Measurements from ENCODE around the gene TMEM100.
"Not testable (repeated sequence)": the region's sequence is repeated elsewhere in the genome, so short reads cannot be mapped to it uniquely, and the experiment has no call there.

Gene TMEM100

GRCh38 chr17:55680686-55681341 is 41.9 kb downstream of the TMEM100 start:
- no peak for DNase-seq

DNA sequence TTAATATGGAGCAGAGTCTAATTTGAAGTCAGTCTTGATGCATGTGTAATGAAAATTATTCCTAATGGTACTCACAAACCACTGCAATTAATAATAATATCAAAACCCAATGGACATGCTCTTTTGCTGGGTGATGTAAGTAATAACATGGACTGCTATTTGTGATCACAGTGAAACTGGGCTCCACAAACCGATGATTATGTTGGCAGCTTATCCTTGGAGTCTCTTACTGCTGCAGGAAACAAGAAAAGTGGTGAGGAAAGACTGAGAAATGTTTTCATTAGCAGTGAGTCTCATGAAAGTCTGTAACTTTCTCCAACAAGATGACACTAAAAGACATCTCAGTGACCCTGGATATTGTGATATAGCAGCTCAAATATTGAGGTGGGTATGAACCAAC is 45.2 kb downstream of the TMEM100 start:
- DNase-seq: no peak

DNA sequence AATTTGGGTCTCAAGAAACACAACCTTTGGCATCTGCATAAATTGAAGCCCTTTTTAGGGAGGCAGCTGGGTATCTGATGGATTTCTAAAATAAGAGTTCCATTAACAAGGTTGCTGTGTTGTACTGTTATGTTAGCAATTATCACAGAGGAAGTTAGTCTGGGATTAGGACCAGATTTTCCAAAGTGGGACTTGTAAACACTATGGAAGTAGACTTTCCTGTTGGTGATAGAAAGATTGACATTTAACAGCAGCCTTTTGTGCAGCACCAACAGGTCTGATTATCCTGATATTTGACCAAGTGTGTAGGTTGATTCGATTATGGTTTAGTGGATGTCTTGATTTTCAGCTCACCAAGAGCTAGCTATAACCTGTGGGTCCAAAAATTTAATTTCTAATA is 46.4 kb downstream of the TMEM100 start:
- no peak for DNase-seq

- no peak for DNase-seq
Observed at GRCh38 chr17:55673743-55674506, 48.7 kb downstream of the TMEM100 start.

DNA sequence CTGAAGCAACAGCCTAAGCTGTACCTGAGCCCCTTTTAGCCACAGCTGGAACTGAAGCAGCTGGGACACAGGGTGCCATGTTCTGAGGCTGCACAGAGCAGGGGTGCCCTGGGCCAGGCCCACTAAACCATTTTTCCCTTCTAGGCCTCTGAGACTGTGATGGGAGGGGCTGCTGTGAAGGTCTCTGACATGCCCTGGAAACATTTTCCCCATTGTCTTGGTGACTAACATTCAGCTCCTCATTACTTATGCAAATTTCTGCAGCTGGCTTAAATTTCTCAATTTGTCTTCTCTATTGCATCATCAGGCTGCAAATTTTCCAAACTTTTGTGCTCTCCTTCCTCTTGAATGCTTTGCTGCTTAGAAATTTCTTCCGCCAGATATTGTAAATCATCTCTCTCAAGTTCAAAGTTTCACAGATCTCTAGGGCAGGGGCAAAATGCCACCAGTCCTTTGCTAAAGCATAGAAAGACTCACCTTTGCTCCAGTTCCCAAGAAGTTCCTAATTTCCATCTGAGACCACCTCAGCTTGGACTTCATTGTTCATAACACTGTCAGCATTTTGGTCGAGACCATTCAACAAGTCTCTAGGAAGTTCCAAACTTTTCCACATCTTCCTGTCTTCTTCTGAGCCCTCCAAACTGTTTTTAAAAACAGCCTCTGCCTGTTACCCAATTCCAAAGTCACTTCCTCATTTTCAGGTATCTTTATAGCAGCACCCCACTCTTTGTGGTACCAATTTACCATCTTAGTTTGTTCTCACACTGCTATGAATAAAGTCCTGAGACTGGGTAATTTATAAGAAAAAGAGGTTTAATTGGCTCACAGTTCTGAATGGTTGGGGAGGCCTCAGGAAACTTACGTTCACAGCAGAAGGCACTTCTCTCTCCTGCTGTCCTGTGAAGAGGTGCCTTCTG is 49.8 kb downstream of the TMEM100 start:
- no peak for DNase-seq

DNA sequence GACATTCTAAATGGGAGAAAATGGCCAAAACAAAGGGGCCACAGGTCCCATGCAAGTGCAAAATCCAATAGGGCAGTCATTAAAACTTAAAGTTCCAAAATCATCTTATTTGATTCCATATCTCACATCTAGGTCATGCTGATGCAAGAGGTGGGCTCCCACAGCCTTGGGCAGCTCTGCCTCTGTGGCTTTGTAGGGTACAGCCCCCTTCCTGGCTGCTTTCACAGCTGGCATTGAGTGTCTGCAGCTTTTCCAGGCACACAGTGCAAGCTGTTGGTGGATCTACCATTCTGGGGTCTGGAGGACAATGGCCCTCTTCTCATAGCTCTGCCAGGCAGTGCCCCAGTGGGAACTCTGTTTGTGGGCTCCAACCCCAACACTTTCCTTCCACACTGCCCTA is 50.7 kb downstream of the TMEM100 start:
- DNase-seq: not testable (repeated sequence)
